GM06990 (cell line): ENCODE results near the gene SAT2.
A peak's percentile ranks its signal among the peaks of the same experiment; 100 is the strongest.
"Not testable (repeated sequence)": the region's sequence is repeated elsewhere in the genome, so short reads cannot be mapped to it uniquely, and the experiment has no call there.

ENCODE experiments used
- DNase-seq: peaks from one replicate; pipeline ENCODE4 v3.0.0-alpha.2; 2011; ENCODE audit not compliant: insufficient read length; ENCODE audit errors: extremely low read depth
- H3K27me3 ChIP-seq: replicated peaks from 2 replicates; pipeline ENCODE4 v1.6.0; 2011; ENCODE audit warnings: low read length; ENCODE audit not compliant: control insufficient read depth, insufficient read depth
- H3K36me3 ChIP-seq: 2 replicates; pipeline ENCODE4 v1.5.1; 2011; ENCODE audit warnings: low read length; ENCODE audit not compliant: control insufficient read depth, insufficient read depth
- H3K4me3 ChIP-seq: replicated peaks from 2 replicates; pipeline ENCODE4 v1.5.1; 2011; ENCODE audit warnings: low read depth, mild to moderate bottlenecking, control low read depth, low read length
- CTCF ChIP-seq: IDR thresholded peaks from 2 replicates; pipeline ENCODE4 v1.5.1; 2011; ENCODE audit warnings: low read length, control low read depth, mild to moderate bottlenecking, inconsistent platforms; ENCODE audit not compliant: insufficient read depth, poor library complexity, severe bottlenecking

The SAT2 gene

DNA sequence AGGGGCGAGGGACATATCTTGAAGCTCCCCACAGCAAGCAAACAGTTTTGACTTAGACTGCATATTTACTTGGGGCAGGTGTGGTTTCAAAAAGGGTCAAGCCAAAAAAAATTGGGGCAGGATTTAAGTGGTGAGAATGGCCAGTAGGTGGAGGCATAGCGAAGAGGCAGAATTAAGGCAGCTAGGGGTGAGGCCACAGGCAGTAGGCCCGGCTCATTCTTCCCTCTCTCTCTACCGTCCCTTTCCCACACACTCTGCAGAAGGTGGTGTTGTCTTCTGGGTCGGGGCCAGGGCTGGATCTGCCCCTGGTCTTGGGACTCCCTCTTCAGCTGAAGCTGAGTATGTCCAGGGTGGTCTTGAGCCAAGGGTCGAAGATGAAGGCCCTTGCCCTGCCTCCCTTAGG lies 4.9 kb upstream of the SAT2 start:
- Histone ChIP-seq H3K36me3 (no peaks in the 10 kb centered on the region), H3K4me3 (no peak overlapping the region), H3K27me3 (no peaks in the 10 kb centered on the region)
- peak; percentile 75 for TF ChIP-seq CTCF
- DNase-seq, result no peak

DNA sequence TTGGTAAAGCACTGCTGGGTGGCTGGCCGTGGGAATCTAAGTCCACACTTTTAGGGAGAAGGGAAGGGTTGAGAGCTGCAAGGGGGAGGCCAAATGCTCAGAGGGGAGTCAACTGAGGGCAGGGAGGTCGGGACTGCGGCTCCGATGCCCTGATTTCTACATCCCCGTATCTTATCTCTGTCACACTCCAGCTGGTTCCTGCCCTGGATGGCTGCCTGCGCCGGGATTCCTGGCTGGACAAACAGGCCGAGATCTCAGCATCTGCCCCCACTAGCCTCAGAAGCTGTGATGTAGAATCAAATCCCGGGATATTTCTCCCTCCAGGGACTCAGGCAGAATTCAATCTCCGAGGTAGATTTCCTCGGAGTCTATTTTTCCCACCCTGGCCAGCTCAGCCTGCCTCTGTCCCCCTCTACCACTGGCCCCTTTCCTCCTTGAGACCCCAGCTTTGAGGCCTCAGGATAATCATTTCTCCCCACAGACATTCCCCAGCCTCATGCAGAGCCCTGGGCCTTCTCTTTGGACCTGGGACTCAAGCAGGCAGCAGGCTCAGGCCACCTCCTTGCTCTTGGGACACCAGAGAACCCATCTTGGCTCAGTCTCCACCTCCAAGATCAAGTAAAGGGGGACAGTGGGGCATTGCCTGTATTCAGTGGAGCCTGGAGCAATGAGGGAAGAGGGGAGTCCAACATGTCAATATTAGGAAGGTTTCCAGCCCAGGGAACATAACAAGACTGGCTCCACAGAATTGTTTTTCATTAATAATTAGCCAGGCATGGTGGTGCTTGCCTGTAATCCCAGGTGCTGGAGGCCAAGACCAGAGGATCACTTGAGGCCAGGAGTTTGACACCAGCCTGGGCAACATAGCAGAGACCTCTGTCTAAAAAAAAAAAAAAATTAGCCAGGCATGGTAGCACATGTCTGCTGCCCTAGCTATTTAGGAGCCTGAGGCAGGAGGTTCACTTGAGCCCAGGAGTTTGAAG lies 4.1 kb upstream of the SAT2 start:
- no peak for TF ChIP-seq CTCF
- DNase-seq, result no peak
- H3K36me3 ChIP-seq, result no peaks in the 10 kb centered on the region
- H3K4me3 ChIP-seq, result no peak overlapping the region
- H3K27me3 ChIP-seq, result no peaks in the 10 kb centered on the region

GRCh38 chr17:7629939-7630571 lies 2.4 kb upstream of the SAT2 start, which contains the start of gene SHBG:
TSS of gene SHBG (plus strand) at chr17:7630135. CDS start at chr17:7630173, 38 bp downstream.
- DNase-seq, result no peak
- no peak for TF ChIP-seq CTCF
- Histone ChIP-seq H3K36me3 (no peaks in the 10 kb centered on the region; the same call in 1 of the 2 replicates), H3K4me3 (no peak within 1 kb of the TSS), H3K27me3 (no peaks in the 10 kb centered on the region)

- DNase-seq, result no peak
- no peak for TF ChIP-seq CTCF
- H3K27me3 ChIP-seq, result no peaks in the 10 kb centered on the region
Measured at GRCh38 chr17:7626956-7627249, 718 bp downstream of the SAT2 start.

GRCh38 chr17:7626307-7626706 lies 1.3 kb downstream of the SAT2 start:
- DNase-seq, result no peak
- Histone ChIP-seq H3K27me3 (no peaks in the 10 kb centered on the region), H3K4me3 (no peak overlapping the region), H3K36me3 (no peaks in the 10 kb centered on the region; the same call in 1 of the 2 replicates)
- no peak for TF ChIP-seq CTCF

More at GRCh38 chr17:7626956-7627249, 718 bp downstream of the SAT2 start:
- H3K4me3 ChIP-seq, result peak overlapping the region; percentile 94
- H3K36me3 ChIP-seq, result no peaks in the 10 kb centered on the region; the same call in 1 of the 2 replicates

GRCh38 chr17:7625749-7626148 lies 1.9 kb downstream of the SAT2 start:
- H3K27me3 ChIP-seq, H3K4me3 ChIP-seq, H3K36me3 ChIP-seq, DNase-seq: not testable (repeated sequence)
